ENCODE measurements around the gene DMAC2. TPM values are rescaled to one million over a fixed set of nuclear protein-coding genes. Genes with fewer than 3 reads are reported as not detected.

Gene DMAC2
- total RNA-seq, 2 experiments from 2014 or later = 47.6 to 51.5 TPM

GRCh38 chr19:41397086-41398049 lies 42.3 kb downstream of the DMAC2 start, which contains the start of the genes BCKDHA and EXOSC5:
Gene BCKDHA, plus strand, starts transcription at chr19:41397818. Its CDS starts 10 bp downstream, at chr19:41397828.
Gene EXOSC5, minus strand, starts transcription at chr19:41397359. Its CDS starts 31 bp downstream, at chr19:41397328.
- DNase-seq (peak; percentile 99), ATAC-seq (peak; percentile 99)
- no peaks in the 10 kb centered on the region for H3K27me3 Mint-ChIP-seq
- H3K4me1 Mint-ChIP-seq (ENCODE audit: low read depth) = peaks cover 38% of the 10 kb centered on the region
- H3K27ac Mint-ChIP-seq = peak within 1 kb of the TSS; percentile 99
- peaks cover 12% of the 10 kb centered on the region for H3K36me3 Mint-ChIP-seq (ENCODE audit: low read depth)
- no peak for TF ChIP-seq CTCF (IDR thresholded peaks at IDR 0.05)
- ChIA-PET POLR2A (interaction anchor here (2.0 kb wide), 1 partner anchor 12 kb away, joined by 9 read pairs; no protein-coding TSS in a partner anchor), CTCF (no interaction called here)
- H3K4me3 Mint-ChIP-seq = peak within 1 kb of the TSS; percentile 96
- intact Hi-C loops (cut with micrococcal nuclease) = loop anchor here (5.0 kb wide), 1 partner anchor 40 kb away; no protein-coding TSS in a partner anchor
- H3K9me3 Mint-ChIP-seq = no peaks in the 10 kb centered on the region

GRCh38 chr19:41395355-41395754 lies 44.4 kb downstream of the DMAC2 start:
- peaks cover 16% of the 10 kb centered on the region for H3K36me3 Mint-ChIP-seq (ENCODE audit: low read depth)
- intact Hi-C loops (cut with micrococcal nuclease) = loop anchor here (5.0 kb wide), 1 partner anchor 38 kb away; no protein-coding TSS in a partner anchor
- peak overlapping the region; percentile 30 for H3K27ac Mint-ChIP-seq
- TF ChIP-seq CTCF (IDR thresholded peaks at IDR 0.05) = no peak
- DNase-seq (no peak), ATAC-seq (no peak)
- H3K4me3 Mint-ChIP-seq = peak overlapping the region; percentile 96
- H3K9me3 Mint-ChIP-seq = no peaks in the 10 kb centered on the region
- peaks cover 30% of the 10 kb centered on the region for H3K4me1 Mint-ChIP-seq (ENCODE audit: low read depth)
- ChIA-PET POLR2A (interaction anchor here (0.6 to 1.1 kb wide), 2 partner anchors 13 to 87 kb away, joined by 3 read pairs; no protein-coding TSS in a partner anchor), CTCF (interaction anchor here (0.7 kb wide), 1 partner anchor 44 kb away, joined by 3 read pairs; the partner anchor contains the start of gene DMAC2)
- no peaks in the 10 kb centered on the region for H3K27me3 Mint-ChIP-seq

- intact Hi-C loops (cut with micrococcal nuclease) = no loop called here
- Mint-ChIP-seq H3K27me3 (no peaks in the 10 kb centered on the region), H3K9me3 (no peaks in the 10 kb centered on the region), H3K4me3 (no peak overlapping the region), H3K36me3 (ENCODE audit: low read depth) (peaks cover 18% of the 10 kb centered on the region), H3K27ac (no peak overlapping the region), H3K4me1 (ENCODE audit: low read depth) (peaks cover 14% of the 10 kb centered on the region)
- CTCF ChIA-PET = interaction anchor here (1.9 kb wide), 1 partner anchor 29 kb away, joined by 6 read pairs; the partner anchor contains the start of gene B9D2
- TF ChIP-seq CTCF (IDR thresholded peaks at IDR 0.05) = no peak
- ATAC-seq (no peak), DNase-seq (no peak)
- POLR2A ChIA-PET = no interaction called here
Observed at GRCh38 chr19:41392775-41393174, 46.9 kb downstream of the DMAC2 start.

GRCh38 chr19:41391618-41392017 lies 48.1 kb downstream of the DMAC2 start:
- H3K36me3 Mint-ChIP-seq (ENCODE audit: low read depth) = peaks cover 18% of the 10 kb centered on the region
- ChIA-PET CTCF (no interaction called here), POLR2A (no interaction called here)
- DNase-seq (no peak), ATAC-seq (no peak)
- H3K4me3 Mint-ChIP-seq = no peak overlapping the region
- intact Hi-C loops (cut with micrococcal nuclease) = no loop called here
- H3K27me3 Mint-ChIP-seq = no peaks in the 10 kb centered on the region
- peaks cover 14% of the 10 kb centered on the region for H3K4me1 Mint-ChIP-seq (ENCODE audit: low read depth)
- H3K9me3 Mint-ChIP-seq = no peaks in the 10 kb centered on the region
- no peak for TF ChIP-seq CTCF (IDR thresholded peaks at IDR 0.05)
- no peak overlapping the region for H3K27ac Mint-ChIP-seq

Measured in activated CD8-positive, alpha-beta T cell treated with anti-CD3 and anti-CD28 coated beads for 36 hours (primary cell).